Pancreas (tissue), 10 donors: ENCODE data around the gene HEATR5A. TPM values are rescaled to one million over a fixed set of nuclear protein-coding genes. Genes with fewer than 3 reads are reported as not detected.
"Not testable (repeated sequence)": the region's sequence is repeated elsewhere in the genome, so short reads cannot be mapped to it uniquely, and the experiment has no call there.

Experiments used
- ATAC-seq, 4 donors: fragments of 200-7000 bp; cut with Tn5 transposase; one replicate each; pipeline versions ENCODE4 v1.8.0 to v1.9.1; 2020; ENCODE audit warnings: mild to moderate bottlenecking in 4 of 4, moderate library complexity in 4 of 4
- DNase-seq, 6 donors: peaks; one replicate each; pipeline ENCODE4 v3.0.0-alpha.2; 2020
- FAIRE-seq: peaks from 2 replicates; lab custom pipeline; 2012; peaks lifted over from hg19 to GRCh38; lab: Jason Lieb, UNC
- H3K27ac ChIP-seq, 4 donors: fragments of 200-600 bp; sonication (generic); 1 replicate in 3 of 4; 2 replicates in 1 of 4; pipeline versions ENCODE4 v1.5.0 to v1.8.0; 2020
- H3K27me3 ChIP-seq, 4 donors: fragments of 200-600 bp; one replicate each; pipeline ENCODE4 v1.8.0; 2021
- H3K36me3 ChIP-seq, 3 donors: fragments of 200-600 bp; sonication (generic) in 1 of 3; one replicate each; pipeline versions ENCODE4 v1.5.0 to v1.8.0; 2020 to 2021
- H3K4me1 ChIP-seq, 3 donors: fragments of 200-600 bp; one replicate each; pipeline ENCODE4 v1.8.0; 2021
- H3K4me3 ChIP-seq, 4 donors: fragments of 200-600 bp; sonication (generic) in 2 of 4; one replicate each; pipeline versions ENCODE4 v1.5.0 to v1.8.0; 2020 to 2021
- H3K9me3 ChIP-seq, 4 donors: fragments of 200-600 bp; one replicate each; pipeline ENCODE4 v1.8.0; 2021
- CTCF ChIP-seq, 4 donors: fragments of 200-600 bp; sonication (generic) in 3 of 4; IDR thresholded peaks; one replicate each; pipeline versions ENCODE4 v1.5.0 to v1.8.0; 2021; ENCODE audit warnings: antibody characterized with exemption in 4 of 4
- WGBS, 2 donors: extraction: QIAGEN DNeasy Blood & Tissue Kit; methylation state at CpG; one replicate each; pipeline ENCODE4 v1.1.7; 2013; 5-methylcytosine and 5-hydroxymethylcytosine counted together
- intact Hi-C, 3 donors: fragments of 100-400 bp; cut with DNase I; formaldehyde crosslinking; loops; one replicate each; pipeline versions ENCODE4 v1.11.1 to v1.14.2; 2022
- polyA plus RNA-seq, 2 donors: library from polyadenylated mRNA; stranded (reverse); fragments of 200-250 nt; gene quantifications; one replicate each; pipeline ENCODE4 v1.2.3, GENCODE V29; 2013
- total RNA-seq, 6 donors: library from RNA; stranded (reverse); fragmentation: NEBNext Ultra II Directional in 4 of 6; extraction: Animal tissue kit (Norgen Biotek cat#: 25700) in 4 of 6; gene quantifications; one replicate each; pipeline versions ENCODE4 v1.2.1 to v1.2.4, GENCODE V29; 2021 to 2023
- donor health status: healthy with polysubstance abuse.
- donor health status: DM: no; HTN: no; CAD: no; lungs with moderate emphysema.
- donor health status: DM: no; HTN: no; CAD: no.
- donor health status: control.
- donor health status: control.
- donor health status: Bipolar disorder and iron deficiency.
- donor health status: DM: yes; HTN: yes; CAD: no.
- donor health status: DM: no; HTN: no; CAD: no.
- donor health status: DM: no; HTN: no; CAD: no.
- donor health status: DM: yes; HTN: yes; CAD: no.

Gene HEATR5A
- total and polyA plus RNA-seq, 8 donors = 4.3 to 18.3 (median 9.2) TPM

- Histone ChIP-seq H3K27me3 (no peaks in the 10 kb centered on the region), H3K4me3 (no peak overlapping the region), H3K9me3 (no peaks in the 10 kb centered on the region), H3K27ac (no peak overlapping the region), H3K4me1 (peaks cover 0 to 4% (median 0%) of the 10 kb centered on the region in 3 donors), H3K36me3 (peaks cover 0 to 3% (median 0%) of the 10 kb centered on the region in 3 donors)
- intact Hi-C loops = no loop called here
- TF ChIP-seq CTCF (IDR thresholded peaks at IDR 0.05) = no peak
- ATAC-seq (no peak), DNase-seq (no peak), FAIRE-seq (no peak)
- WGBS, 2 donors = 67 to 72% methylated on average over 1 of the region's 1 CpG
These were observed 25.4 kb upstream of the HEATR5A start for GRCh38 chr14:31445703-31446102.

- Histone ChIP-seq H3K4me3 (no peak overlapping the region), H3K4me1 (peaks cover 0 to 4% (median 0%) of the 10 kb centered on the region in 3 donors), H3K27ac (no peak overlapping the region), H3K36me3 (no peaks in the 10 kb centered on the region), H3K9me3 (no peaks in the 10 kb centered on the region), H3K27me3 (no peaks in the 10 kb centered on the region)
- 73 to 78% methylated on average over 6 of the region's 6 CpGs for WGBS, 2 donors
- intact Hi-C loops = no loop called here
- ATAC-seq (no peak), FAIRE-seq (no peak), DNase-seq (no peak)
- TF ChIP-seq CTCF (IDR thresholded peaks at IDR 0.05) = no peak
These were observed 21.9 kb upstream of the HEATR5A start for GRCh38 chr14:31442284-31442683.

- no peak for TF ChIP-seq CTCF (IDR thresholded peaks at IDR 0.05)
- DNase-seq (no peak), ATAC-seq (peak; percentile 61 to 89 (median 66)), FAIRE-seq (no peak)
- H3K4me1 ChIP-seq = peaks cover 0 to 4% (median 0%) of the 10 kb centered on the region in 3 donors
- no peak overlapping the region for H3K27ac ChIP-seq
- no peaks in the 10 kb centered on the region for H3K27me3 ChIP-seq
- 48 to 55% methylated on average over 7 of the region's 7 CpGs for WGBS, 2 donors
- no peaks in the 10 kb centered on the region for H3K36me3 ChIP-seq
- intact Hi-C loops = no loop called here
- no peaks in the 10 kb centered on the region for H3K9me3 ChIP-seq
- no peak overlapping the region for H3K4me3 ChIP-seq
These were observed 21.1 kb upstream of the HEATR5A start for GRCh38 chr14:31441273-31442111.

- ATAC-seq = no peak
- no peak for TF ChIP-seq CTCF (IDR thresholded peaks at IDR 0.05)
- no peak for FAIRE-seq
- Histone ChIP-seq H3K4me1 (peaks cover 0 to 4% (median 0%) of the 10 kb centered on the region in 3 donors), H3K27ac (no peak overlapping the region), H3K4me3 (no peak overlapping the region), H3K9me3 (no peaks in the 10 kb centered on the region), H3K36me3 (no peaks in the 10 kb centered on the region), H3K27me3 (no peaks in the 10 kb centered on the region)
- no peak for DNase-seq
- intact Hi-C loops = no loop called here
These were observed 19.9 kb upstream of the HEATR5A start for GRCh38 chr14:31440280-31440679.

GRCh38 chr14:31439561-31439960 is 19.2 kb upstream of the HEATR5A start:
- H3K9me3 ChIP-seq = no peaks in the 10 kb centered on the region
- ATAC-seq (no peak), FAIRE-seq (no peak), DNase-seq (no peak)
- H3K36me3 ChIP-seq = no peaks in the 10 kb centered on the region
- TF ChIP-seq CTCF (IDR thresholded peaks at IDR 0.05) = no peak
- intact Hi-C loops = no loop called here
- no peaks in the 10 kb centered on the region for H3K27me3 ChIP-seq
- no peak overlapping the region for H3K4me3 ChIP-seq
- peaks cover 0 to 4% (median 0%) of the 10 kb centered on the region in 3 donors for H3K4me1 ChIP-seq
- WGBS, 2 donors = 87 to 91% methylated on average over 2 of the region's 2 CpGs
- H3K27ac ChIP-seq = no peak overlapping the region

- H3K27ac ChIP-seq, intact Hi-C loops, DNase-seq, H3K27me3 ChIP-seq, FAIRE-seq, H3K4me1 ChIP-seq, ATAC-seq, H3K9me3 ChIP-seq, H3K36me3 ChIP-seq, H3K4me3 ChIP-seq: not testable (repeated sequence)
- 96 to 98% methylated on average over 10 to 35 of the region's 45 CpGs for WGBS, 2 donors
These were observed 16.8 kb upstream of the HEATR5A start for GRCh38 chr14:31437045-31437691.
